Sigmoid colon (tissue), 4 donors: ENCODE data around the gene DSCAML1.

Experiments used
- CTCF ChIP-seq, 4 experiments: fragments of 450-650 bp in 3 of 4; fragments of 200-600 bp in 1 of 4; IDR thresholded peaks; one replicate each; pipeline ENCODE4 v1.5.1; 2016 to 2019; ENCODE audit warnings: antibody characterized with exemption in 4 of 4, mild to moderate bottlenecking in 3 of 4, moderate library complexity in 2 of 4
- EP300 ChIP-seq, 4 donors: sonication (generic); formaldehyde crosslinking; IDR thresholded peaks; one replicate each; pipeline ENCODE4 v1.6.1; 2017; ENCODE audit warnings: antibody characterized with exemption in 4 of 4
- POLR2A ChIP-seq, 2 donors: fragments of 450-650 bp; IDR thresholded peaks; one replicate each; pipeline ENCODE4 v1.6.1; 2016; ENCODE audit warnings: antibody characterized with exemption in 2 of 2, mild to moderate bottlenecking in 2 of 2, moderate library complexity in 2 of 2
- POLR2AphosphoS5 ChIP-seq, 4 donors: sonication (generic); formaldehyde crosslinking; IDR thresholded peaks; one replicate each; pipeline ENCODE4 v1.6.1; 2017; ENCODE audit warnings: antibody characterized with exemption in 4 of 4

- TF ChIP-seq CTCF (IDR thresholded peaks at IDR 0.05) (no peak), POLR2A (IDR thresholded peaks at IDR 0.05) (no peak), EP300 (IDR thresholded peaks at IDR 0.05) (no peak), POLR2AphosphoS5 (IDR thresholded peaks at IDR 0.05) (no peak)
Measured at GRCh38 chr11:117826190-117826570, 29.2 kb upstream of the DSCAML1 start.
